ENCODE results near the gene RALY. TPM values are rescaled to one million over a fixed set of nuclear protein-coding genes. Genes with fewer than 3 reads are reported as not detected.

RALY gene
- total RNA-seq (ENCODE audit: unreplicated experiment) = 234 TPM
- long read RNA-seq, full-length matches to known transcripts = 149 of 176 reads
- long read RNA-seq, partial matches to known transcripts = 11 of 176 reads
- long read RNA-seq, other reads (novel, unspliced or antisense) = 16 of 176 reads

- Mint-ChIP-seq H3K9me3 (ENCODE audit: unreplicated experiment) (peaks cover 12% of the 10 kb centered on the region), H3K36me3 (ENCODE audit: unreplicated experiment) (no peaks in the 10 kb centered on the region), H3K4me1 (ENCODE audit: low read depth, unreplicated experiment) (peaks cover 33% of the 10 kb centered on the region), H3K4me3 (ENCODE audit: unreplicated experiment) (peak within 1 kb of the TSS; percentile 92), H3K27ac (ENCODE audit: unreplicated experiment) (peak within 1 kb of the TSS; percentile 86), H3K27me3 (ENCODE audit: unreplicated experiment) (peaks cover 13% of the 10 kb centered on the region)
- DNase-seq = peak; percentile 98
- no peak for TF ChIP-seq CTCF (IDR thresholded peaks at IDR 0.05; ENCODE audit: partially characterized antibody, unreplicated experiment)
These were observed at the start of gene RALY for GRCh38 chr20:33993576-33994221. RALY (plus strand) TSS chr20:33993911; CDS start chr20:34072075, 78,164 bp downstream.

GRCh38 chr20:33944914-33945313, 48.8 kb upstream of the RALY start:
- Mint-ChIP-seq H3K4me1 (ENCODE audit: low read depth, unreplicated experiment) (peaks cover 6% of the 10 kb centered on the region), H3K36me3 (ENCODE audit: unreplicated experiment) (peaks cover 4% of the 10 kb centered on the region), H3K4me3 (ENCODE audit: unreplicated experiment) (no peak overlapping the region), H3K27ac (ENCODE audit: unreplicated experiment) (no peak overlapping the region), H3K9me3 (ENCODE audit: unreplicated experiment) (peaks cover 2% of the 10 kb centered on the region), H3K27me3 (ENCODE audit: unreplicated experiment) (peaks cover 3% of the 10 kb centered on the region)
- TF ChIP-seq CTCF (IDR thresholded peaks at IDR 0.05; ENCODE audit: partially characterized antibody, unreplicated experiment) = no peak
- DNase-seq = no peak

GRCh38 chr20:33945391-33946081, 48.2 kb upstream of the RALY start:
- H3K9me3 Mint-ChIP-seq (ENCODE audit: unreplicated experiment) = peaks cover 2% of the 10 kb centered on the region
- H3K27ac Mint-ChIP-seq (ENCODE audit: unreplicated experiment) = no peak overlapping the region
- H3K4me3 Mint-ChIP-seq (ENCODE audit: unreplicated experiment) = no peak overlapping the region
- peaks cover 3% of the 10 kb centered on the region for H3K27me3 Mint-ChIP-seq (ENCODE audit: unreplicated experiment)
- TF ChIP-seq CTCF (IDR thresholded peaks at IDR 0.05; ENCODE audit: partially characterized antibody, unreplicated experiment) = no peak
- H3K4me1 Mint-ChIP-seq (ENCODE audit: low read depth, unreplicated experiment) = peaks cover 6% of the 10 kb centered on the region
- H3K36me3 Mint-ChIP-seq (ENCODE audit: unreplicated experiment) = peaks cover 4% of the 10 kb centered on the region
- DNase-seq = no peak

GRCh38 chr20:33947709-33948295, 45.9 kb upstream of the RALY start:
- Mint-ChIP-seq H3K36me3 (ENCODE audit: unreplicated experiment) (peaks cover 4% of the 10 kb centered on the region), H3K4me3 (ENCODE audit: unreplicated experiment) (no peak overlapping the region), H3K27me3 (ENCODE audit: unreplicated experiment) (peaks cover 5% of the 10 kb centered on the region), H3K4me1 (ENCODE audit: low read depth, unreplicated experiment) (peaks cover 3% of the 10 kb centered on the region), H3K27ac (ENCODE audit: unreplicated experiment) (no peak overlapping the region), H3K9me3 (ENCODE audit: unreplicated experiment) (peaks cover 2% of the 10 kb centered on the region)
- TF ChIP-seq CTCF (IDR thresholded peaks at IDR 0.05; ENCODE audit: partially characterized antibody, unreplicated experiment) = peak; percentile 92
- DNase-seq = peak; percentile 55
